SKM-1 (cell line): Measurements from ENCODE around the gene NOTCH3.

ENCODE experiments used
- DNase-seq: peaks from one replicate; lab custom pipeline; 2025; ENCODE audit not compliant: unreplicated experiment; lab: John Stamatoyannopoulos, UW

The NOTCH3 gene

DNA sequence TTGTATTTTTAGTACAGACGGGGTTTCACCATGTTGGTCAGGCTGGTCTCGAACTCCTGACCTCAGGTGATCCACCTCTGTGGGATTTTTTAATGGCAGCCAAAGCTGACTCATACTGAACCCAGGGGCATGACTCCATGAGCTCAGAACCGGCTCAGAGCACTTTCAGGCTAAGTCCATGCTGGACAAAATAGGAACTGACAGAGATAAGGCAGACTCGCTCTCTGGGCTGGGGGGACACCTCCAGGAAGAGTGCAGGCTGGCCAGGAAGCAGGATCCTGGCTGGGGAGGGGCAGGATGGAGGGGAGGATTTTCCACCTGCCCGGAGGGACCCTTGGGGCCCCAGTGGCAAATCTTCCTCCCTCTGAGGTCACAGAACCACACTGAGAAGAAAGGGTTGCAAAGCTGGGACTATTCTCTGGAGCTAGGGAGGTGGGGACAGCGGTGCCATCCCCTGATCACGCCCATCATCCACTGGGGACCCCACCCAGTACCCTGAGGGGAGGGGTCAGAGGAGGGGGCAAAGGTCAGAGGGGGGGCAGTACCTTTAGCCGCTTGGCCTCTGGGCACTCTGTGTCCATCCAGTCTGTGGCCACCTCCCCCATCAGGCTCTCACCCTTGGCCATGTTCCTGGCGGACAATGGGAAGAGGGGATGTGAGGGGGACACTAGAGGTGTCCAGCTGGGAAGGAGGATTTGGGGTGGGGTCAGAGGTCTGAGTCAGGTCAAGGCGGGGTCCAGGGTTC is 31.1 kb downstream of the NOTCH3 start:
- DNase-seq = no peak

DNA sequence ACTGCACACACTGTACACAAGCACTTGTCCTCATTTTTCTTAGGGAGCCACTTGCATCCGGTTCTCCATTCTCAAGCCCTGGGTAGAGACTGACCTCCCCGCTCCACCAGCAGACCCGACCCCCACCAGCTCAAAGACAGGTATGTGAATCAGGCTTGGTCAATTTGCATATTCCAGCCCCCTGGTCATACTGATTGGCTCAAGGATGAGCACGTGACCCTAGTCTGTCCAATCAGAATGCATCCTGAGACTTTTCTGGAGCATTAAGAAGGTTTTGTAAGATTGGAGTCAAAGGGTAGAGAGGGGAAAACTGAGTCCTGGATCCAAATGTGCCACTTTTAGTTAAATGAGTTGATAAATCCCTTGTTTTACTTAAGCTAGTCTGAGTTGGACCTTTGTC is 34.1 kb downstream of the NOTCH3 start:
- no peak for DNase-seq

DNA sequence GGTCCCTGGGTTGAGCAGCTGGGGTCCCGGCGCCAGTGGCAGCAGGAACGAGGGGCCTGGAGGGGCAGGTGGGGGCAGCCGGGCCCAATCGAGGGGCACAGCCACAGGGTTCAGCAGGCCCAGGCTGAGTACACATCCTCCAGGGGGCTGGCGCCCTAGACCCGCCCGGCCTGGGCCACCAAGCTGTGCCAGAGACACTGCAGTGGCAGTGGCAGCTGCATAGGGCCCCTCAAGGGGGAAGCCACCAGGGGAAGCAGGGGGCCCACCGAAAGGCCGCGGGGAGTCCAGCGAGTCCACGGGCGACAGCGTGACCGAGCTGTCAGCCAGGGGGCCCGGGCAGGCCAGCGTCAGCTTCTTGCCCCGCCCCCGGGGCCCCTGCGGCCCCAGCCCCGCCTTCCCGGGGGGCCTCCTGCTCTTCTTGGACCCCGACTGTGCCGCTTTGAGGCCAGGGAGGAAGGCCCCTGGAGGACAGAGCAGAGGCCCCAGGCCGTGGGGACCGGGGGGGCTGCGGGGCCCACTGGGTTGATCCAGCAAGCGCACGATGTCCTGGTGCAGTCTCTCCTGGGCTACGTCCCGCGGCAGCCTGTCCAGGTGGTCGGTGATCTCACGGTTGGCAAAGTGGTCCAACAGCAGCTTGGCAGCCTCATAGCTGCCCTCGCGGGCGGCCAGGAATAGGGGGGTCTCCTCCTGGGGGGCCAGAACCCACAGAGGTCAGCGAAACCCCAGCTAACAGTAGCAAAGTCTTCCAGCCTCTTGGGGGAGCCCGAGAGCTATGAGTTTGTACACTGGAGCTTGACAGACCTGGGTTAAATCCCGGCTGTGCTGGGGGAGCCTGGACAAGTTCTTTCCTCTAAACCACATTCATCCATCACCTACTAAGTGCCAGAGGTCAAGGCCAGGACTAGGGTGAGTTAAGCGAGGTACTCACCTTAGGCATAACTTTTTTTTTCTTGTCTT is 39.5 kb downstream of the NOTCH3 start:
- peak; percentile 31 for DNase-seq

DNA sequence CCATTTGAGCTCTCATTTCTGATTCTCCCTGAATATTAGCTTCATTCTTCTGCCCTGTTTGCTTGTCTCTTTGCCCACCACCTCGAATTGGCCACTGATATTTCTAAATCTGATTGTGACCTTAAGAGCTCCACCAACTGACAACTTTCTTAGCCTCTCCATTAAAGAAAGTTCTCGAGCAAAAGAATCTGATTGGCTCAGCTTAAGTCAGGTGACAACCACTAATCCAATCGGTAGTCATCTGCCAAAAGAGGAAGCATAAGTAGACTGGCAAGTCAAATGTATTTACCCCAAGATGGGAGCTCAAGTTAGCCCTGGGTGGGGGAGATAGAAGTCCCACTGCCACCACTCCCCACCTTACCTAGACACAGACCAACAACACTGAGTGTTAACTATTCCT is 41.5 kb downstream of the NOTCH3 start:
- DNase-seq = no peak

DNA sequence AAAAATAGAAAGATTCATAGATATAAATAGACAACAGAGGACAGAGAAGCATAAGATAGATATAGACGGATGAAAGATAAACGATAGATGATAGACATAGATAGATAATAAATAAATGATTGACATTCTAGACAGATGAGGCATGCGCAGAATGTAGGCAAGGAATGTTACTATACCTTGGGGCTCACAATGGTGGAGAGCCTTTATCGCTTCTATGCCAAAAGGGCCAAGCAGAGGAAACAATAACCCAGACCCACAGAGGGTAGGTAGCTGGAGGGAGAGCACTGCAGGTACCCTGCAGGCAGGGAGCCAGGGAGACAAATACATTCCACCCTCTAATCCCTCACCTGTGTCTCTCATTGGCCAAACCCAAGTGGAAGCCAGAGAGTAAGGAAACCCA is 44.4 kb downstream of the NOTCH3 start:
- no peak for DNase-seq

DNA sequence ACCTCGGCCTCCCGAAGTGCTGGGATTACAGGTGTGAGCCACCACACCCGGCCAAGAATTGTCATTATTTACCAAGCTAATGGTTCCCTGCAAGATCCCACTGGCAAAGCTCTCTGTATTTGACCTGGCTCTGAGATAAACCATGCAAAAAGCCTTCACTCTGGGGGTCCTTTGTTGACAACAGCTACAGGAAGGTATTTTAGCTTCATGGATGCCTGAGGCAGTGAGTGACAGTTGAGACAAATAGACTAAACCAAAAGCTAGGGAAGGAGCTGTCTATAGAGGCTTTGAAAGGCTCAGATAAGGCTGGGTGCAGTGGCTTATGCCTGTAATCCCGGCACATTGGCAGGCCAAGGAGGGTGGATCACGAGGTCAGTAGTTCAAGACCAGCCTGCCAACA is 45.5 kb downstream of the NOTCH3 start:
- no peak for DNase-seq

DNA sequence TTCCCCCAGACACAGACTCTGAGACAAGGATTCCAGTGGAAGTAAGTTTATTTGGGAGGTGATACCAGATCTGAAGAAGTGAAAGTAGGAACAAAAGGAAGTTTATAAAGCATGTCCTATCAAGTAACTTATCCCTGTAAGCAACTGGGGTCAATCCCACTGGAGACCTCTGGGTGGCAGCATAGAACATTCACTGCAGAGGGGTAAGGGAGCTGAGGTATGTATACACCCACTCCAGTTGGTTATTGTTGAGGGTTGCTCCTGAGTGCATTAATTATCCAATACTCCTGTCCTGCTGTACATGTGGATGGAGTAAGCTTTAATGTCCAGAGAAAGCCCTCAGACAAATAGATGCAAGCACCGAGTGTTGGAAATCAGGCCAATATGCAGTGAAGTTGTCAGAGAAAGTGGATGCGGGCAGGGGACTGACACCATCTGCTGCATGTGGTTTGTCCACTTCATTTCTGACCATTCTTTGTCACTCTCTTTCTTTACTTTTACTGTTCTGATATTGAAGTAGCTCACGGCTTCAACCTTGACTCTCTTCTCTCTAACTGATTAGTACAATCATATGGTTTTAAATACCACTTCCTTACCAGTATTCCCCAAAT is 46.7 kb downstream of the NOTCH3 start:
- peak; percentile 34 for DNase-seq

DNA sequence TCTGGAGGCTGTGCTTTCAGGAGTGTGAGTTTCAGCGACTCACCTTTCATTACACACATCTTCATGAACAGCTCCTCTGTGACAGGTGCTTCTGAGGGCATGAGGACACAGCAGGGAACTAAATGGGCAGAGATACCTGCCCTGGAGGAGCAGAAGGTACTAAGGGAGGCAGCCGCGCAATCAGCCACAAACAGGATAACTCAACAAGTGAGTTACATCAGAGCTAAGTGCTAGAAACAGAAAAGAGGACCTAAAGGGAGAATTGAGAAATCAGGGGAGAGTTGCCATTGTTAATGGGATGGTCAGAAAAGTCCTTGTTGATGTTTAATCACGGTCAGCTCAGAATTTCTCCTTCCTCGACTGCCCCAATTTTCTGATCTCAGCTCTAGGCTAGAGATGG is 51.1 kb downstream of the NOTCH3 start:
- DNase-seq = peak; percentile 89

DNA sequence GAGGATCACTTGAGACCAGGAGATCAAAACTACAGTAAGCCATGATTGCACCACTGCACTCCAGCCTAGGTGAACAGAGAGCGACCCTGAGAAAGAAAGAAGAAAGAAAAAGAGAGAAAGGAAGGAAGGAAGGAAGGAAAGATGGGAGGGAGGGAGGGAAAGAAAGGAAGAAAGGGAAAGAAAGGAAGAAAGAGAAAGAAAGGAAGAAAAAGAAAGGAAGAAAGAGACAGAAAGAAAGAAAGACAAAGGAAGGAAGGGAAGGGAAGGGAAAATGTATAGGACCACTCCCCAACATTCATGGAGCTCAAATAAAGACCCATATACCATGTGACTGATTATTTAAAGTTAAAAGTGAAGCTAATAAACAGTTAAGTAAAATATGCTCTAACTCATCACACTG is 53.7 kb downstream of the NOTCH3 start:
- DNase-seq = no peak

DNA sequence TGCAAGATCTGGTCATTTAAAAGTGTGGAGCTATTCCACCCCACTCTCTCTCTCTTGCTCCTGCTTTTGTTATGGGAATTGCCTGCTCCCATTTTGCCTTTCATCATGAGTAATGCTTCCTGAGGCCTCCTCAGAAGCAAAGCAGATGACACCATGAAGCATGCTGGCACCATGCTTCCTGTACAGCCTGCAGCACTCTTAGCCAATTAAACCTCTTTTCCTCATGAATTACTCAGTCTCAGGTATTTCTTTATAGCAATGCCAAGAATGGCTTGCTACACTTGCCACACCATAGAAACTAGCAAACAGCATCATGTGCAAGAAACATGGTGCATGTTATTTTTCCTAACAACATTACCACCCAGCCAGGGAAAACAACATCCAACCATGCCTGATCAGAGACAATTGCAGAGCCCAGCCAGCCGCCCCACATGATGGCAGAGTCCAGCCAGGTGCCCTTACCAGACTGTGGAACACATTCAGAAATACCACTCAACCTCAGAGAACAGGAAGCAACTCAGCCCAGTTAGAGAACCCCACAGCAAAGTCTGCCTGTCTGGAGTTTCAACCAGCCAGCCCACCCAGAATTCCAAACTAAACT is 56.6 kb downstream of the NOTCH3 start:
- DNase-seq = no peak

DNA sequence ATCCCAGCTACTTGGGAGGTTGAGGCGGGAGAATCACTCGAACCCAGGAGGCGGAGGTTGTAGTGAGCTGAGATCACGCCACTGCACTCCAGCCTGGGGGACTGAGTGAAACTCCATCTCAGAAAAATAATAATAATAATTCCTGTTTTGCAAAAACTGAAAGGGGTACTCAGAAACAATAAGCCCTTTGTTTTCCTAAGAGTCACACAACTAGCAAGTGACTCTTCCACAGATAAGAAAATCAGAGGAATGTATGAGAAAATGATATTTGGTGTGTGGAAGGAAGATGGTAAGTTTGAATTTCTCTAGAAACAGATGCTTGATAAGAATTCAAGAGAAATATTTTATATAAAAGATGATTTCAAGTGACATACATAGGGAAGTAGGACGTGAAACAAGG is 58.5 kb downstream of the NOTCH3 start:
- DNase-seq = no peak

DNA sequence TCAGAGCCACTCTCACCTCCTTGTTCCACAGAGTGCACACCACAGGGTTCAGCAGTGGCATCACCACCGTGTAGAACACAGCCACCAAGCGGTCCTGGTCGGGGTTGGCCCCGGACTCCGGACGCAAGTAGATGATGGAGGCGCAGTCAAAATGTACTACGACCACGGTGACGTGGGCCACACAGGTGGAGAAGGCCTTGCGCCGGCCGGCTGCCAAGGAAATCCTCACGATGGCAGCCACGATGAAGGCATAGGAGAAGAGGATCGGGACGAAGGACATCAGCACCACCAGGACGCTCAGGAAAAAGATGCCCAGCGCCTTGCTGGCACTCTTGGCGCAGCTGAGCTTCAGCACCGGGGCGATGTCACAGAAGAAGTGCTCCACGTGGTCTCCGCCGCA is 59.7 kb downstream of the NOTCH3 start:
- no peak for DNase-seq

DNA sequence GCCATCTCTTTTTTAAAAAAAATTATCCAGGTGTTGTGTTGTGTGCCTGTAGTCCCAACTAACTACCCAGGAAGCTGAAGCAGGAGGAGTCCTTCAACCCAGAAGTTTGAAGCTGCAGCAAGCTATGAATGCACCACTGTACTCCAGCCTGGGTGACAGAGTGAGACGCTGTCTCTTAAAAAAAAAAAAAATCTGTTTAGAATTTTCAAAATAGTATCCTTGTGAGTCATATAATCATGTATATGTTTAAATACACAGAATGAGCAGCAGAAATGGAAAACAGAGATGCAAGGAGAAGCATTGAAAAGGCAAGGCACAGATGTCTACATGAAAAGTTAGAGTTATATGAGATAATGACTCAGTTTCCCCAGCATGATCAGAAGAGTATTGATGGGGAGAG is 62.4 kb downstream of the NOTCH3 start:
- DNase-seq = no peak

DNA sequence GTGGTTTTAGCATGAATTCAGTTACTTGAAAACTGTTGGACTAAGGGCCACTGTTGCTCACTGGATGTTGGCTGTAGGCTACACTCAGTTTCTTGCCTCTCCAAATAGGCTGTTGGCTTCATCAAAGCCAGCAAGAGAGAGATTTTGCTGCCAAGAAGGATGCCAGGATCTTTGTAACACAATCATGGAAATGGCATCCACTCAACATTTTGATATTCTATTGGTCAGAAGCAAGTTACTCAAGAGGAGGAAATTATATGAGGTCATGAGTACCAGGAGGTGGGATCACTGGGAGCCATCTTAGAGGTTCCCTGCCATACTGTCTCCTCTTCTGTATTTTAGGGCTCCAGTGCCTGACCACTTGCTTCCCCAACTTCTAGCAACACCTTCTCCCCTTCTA is 63.0 kb downstream of the NOTCH3 start:
- DNase-seq = no peak

DNA sequence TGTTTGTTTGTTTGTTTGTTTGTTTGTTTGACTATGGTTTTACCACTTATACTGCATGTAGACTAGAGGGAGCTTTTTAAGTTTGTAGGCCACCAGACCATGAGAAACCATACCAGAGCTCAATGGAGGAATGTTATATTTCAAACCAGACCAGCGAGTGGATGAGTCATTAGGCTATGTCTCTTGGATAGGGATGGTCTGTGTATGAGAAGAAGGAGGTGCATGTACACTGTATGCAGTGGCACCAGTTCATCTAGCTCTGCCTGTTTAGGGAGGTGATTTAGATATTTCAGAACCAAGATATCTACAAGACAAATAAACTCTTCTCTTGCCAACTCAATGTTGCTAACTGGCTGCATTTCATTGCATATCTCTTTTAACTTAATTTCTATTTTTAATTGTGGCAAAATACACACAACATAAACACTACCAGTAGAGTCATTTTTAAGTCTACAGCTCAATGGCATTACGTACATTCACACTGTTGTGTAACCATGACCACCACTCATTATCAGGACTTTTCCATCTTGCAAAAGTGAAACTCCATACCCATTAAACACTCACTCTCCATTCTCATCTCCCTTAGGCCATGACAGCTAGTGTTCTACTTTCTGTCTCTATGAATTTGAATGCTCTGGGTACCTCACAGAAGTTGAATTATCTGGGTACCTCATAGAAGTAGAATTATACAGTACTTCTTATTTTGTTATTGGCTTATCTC is 64.4 kb downstream of the NOTCH3 start:
- no peak for DNase-seq

DNA sequence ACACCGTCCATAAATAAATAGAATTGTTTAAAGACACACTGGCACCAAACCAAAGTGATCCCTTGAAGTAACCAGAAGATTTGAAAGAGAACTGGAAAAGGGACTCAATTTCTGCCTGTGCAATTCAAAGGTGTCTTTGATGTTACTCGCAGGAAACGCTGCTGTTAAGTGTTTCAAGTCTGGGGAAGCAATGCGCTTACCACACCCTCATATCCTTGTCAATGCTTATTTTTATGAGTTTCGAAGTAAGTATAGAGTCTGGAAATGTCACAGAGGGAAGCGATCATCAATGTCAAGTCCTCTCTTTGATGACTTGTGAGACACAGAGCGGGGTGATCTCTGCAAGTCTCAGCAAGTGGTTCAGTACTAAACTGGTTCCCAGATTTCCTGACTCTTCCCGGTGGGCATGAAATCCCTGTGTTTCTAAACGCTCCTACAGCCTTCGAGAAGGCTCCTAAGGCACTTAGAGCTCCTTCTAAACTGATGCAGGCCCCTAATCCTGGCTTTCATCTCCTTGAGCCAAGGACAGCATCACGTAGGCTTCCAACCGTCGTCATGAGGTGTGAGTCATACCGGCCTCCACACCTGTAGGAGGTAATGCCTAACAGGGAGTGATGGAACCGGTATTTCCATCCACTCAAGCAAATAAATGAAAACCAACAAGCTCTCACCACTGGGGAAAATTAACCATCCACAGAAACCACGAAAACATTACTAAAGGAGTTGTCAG is 70.8 kb downstream of the NOTCH3 start:
- DNase-seq = no peak

DNA sequence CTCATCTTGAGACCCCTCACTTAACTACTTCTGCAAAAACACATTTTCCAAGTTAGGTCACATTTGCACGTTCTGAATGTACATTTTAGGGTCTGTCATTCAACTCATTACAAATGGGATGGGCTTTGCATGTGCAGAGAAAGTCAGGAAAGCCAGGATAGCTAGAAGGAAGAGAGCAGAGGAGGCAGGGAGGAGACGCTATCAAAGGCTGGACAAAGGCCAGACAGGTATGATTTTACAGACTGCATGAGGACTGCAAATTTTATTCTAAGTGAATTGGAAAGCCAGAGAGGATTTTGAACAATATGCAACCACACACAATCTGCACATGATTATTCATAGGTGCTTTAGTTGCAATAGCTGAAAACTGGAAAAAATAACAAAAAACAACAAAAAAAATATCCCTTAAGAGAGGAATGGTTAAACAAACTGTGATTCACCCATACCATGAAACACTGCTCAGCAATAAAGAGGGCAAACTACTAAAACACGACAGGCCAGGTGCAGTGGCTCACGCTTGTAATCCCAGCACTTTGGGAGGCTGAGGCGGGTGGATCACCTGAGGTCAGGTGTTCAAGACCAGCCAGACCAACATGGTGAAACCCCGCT is 72.5 kb downstream of the NOTCH3 start:
- no peak for DNase-seq

DNA sequence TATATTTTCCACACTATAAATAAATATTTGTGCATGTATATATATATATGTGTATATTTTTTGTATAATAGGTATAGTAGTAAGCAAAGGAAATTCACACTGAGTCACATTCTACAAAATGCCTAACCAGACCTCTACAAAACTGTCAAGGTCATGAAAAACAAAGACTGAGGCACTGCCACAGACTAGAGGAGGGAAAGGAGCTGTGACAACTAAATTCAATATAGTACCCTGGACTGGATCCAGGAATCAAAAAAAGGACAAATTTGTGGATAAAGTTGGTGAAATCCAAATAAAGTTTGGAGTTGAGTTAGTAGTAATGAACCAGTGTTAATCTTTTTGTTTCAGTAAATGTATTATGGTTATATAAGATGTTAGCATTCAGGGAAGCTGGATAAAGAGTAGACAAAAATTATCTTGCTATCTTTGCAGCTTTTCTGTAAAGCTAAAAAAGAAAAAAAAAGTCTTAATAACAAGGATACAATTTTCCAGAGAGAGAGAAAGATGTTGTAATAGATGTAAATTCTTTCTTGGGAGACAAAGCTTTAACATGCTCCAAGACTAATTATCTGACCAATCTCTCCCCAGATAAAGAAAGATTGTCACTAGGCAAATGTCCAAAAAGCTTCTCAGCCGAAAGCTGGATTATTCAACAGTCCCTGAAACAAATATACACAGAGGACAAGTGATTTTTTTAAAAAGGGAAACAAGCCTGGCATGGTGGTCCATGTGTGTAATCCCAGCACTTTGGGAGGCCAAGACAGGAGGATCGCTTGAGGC is 74.5 kb downstream of the NOTCH3 start:
- no peak for DNase-seq
